ENCODE measurements around the gene SLC4A11. TPM values are rescaled to one million over a fixed set of nuclear protein-coding genes. Genes with fewer than 3 reads are reported as not detected.

The SLC4A11 gene
- total RNA-seq, 6 donors from 2014 or later = 2.6 to 14.9 (median 5.2) TPM

DNA sequence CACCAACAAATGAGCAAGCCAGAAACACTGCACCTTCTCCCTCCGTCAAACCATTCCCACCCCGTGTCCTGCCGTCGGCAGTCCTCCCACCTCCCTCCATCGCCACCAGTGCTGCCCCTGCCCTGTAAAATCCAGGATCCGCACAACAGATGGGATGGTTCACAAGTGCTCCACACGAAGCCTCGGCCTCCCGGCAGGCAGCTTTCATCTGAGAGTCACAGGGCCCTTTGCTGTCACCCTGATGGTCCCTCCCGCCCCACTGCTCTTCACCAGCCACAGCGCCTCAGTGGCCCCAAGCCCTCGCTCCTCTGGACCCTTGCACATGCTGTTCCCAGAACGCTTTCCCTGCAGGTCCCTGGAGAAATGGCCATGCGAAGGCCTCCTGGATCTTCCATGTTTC lies 12.1 kb downstream of the SLC4A11 start:
- H3K4me1 ChIP-seq = no peaks in the 10 kb centered on the region
- H3K27ac ChIP-seq = no peak overlapping the region
- TF ChIP-seq POLR2A (IDR thresholded peaks at IDR 0.05) (no peak), POLR2AphosphoS5 (IDR thresholded peaks at IDR 0.05) (no peak), EP300 (IDR thresholded peaks at IDR 0.05) (no peak)
- TF ChIP-seq, protein P1, sequence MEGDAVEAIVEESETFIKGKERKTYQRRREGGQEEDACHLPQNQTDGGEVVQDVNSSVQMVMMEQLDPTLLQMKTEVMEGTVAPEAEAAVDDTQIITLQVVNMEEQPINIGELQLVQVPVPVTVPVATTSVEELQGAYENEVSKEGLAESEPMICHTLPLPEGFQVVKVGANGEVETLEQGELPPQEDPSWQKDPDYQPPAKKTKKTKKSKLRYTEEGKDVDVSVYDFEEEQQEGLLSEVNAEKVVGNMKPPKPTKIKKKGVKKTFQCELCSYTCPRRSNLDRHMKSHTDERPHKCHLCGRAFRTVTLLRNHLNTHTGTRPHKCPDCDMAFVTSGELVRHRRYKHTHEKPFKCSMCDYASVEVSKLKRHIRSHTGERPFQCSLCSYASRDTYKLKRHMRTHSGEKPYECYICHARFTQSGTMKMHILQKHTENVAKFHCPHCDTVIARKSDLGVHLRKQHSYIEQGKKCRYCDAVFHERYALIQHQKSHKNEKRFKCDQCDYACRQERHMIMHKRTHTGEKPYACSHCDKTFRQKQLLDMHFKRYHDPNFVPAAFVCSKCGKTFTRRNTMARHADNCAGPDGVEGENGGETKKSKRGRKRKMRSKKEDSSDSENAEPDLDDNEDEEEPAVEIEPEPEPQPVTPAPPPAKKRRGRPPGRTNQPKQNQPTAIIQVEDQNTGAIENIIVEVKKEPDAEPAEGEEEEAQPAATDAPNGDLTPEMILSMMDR (IDR thresholded peaks at IDR 0.05) = no peak
- ATAC-seq (ENCODE audit: low FRiP score in 2 of 2) (no peak), DNase-seq (no peak)
- 94% methylated on average over 14 of the region's 14 CpGs for WGBS, 2 donors
- no peaks in the 10 kb centered on the region for H3K27me3 ChIP-seq
- H3K36me3 ChIP-seq = peaks cover 4 to 28% (median 19%) of the 10 kb centered on the region in 4 donors
- no peak overlapping the region for H3K4me3 ChIP-seq
- H3K9me3 ChIP-seq = no peaks in the 10 kb centered on the region

DNA sequence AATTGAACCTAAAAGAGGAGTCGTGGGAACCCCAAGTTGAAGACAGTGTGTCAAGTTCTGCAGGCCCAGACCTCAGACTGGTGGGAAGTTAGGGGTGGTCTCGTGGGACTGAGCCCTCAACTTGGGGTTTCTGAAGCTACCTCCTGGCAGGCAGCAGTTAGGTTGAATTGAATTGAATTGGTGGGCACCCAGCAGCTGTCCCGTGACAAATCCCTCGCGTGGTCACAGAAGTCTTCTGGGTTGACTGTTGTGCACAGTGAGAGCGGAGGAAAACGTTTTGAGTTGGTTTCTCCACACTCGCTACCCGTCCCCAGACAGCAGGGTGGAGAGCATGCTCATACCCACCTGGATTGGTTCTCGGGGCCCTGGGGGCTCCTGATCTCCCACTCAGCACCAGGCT lies 12.9 kb downstream of the SLC4A11 start:
- no peak for DNase-seq
- no peak for TF ChIP-seq POLR2A (IDR thresholded peaks at IDR 0.05)
- no peak for ATAC-seq (ENCODE audit: low FRiP score in 2 of 2)
- Histone ChIP-seq H3K27ac (no peak overlapping the region), H3K4me1 (no peaks in the 10 kb centered on the region), H3K4me3 (no peak overlapping the region), H3K9me3 (no peaks in the 10 kb centered on the region), H3K27me3 (no peaks in the 10 kb centered on the region), H3K36me3 (peaks cover 4 to 35% (median 26%) of the 10 kb centered on the region in 4 donors)
- 90 to 92% methylated on average over 10 of the region's 10 CpGs for WGBS, 2 donors

DNA sequence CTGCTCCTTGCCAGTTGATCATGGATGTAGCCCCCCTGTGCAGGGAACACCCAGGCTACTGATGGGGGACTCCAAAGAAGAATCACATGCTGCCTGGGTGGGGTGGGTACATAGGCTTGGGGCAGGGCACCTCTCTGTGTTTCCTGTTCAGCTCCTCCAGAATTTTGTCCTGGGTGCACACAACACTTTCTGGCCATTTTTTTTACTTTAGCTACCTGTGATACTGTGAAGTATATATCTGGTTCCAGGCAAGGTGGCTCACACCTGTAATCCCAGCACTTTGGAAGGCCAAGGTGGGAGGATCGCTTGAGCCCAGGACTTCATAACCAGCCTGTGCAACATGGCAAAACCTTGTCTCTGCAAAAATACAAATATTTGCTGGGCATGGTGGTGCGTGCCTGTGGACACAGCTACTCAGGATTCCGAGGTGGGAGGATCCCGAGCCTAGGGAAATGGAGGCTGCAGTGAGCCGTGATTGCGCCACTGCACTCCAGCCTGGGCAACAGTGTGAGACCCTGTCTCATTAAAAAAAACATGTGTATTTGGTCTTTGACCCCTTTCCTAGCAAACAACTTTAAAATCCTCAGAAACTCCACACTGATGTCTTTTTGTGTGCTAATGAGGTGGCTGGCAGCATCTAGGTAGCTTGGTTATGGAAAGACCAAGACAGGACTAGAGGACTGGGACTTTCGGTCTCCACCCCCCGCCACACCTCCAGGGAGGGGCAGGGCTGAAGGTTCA lies 14.1 kb downstream of the SLC4A11 start:
- DNase-seq (no peak), ATAC-seq (ENCODE audit: low FRiP score in 2 of 2) (no peak)
- TF ChIP-seq, protein P1 (IDR thresholded peaks at IDR 0.05) = no peak
- TF ChIP-seq EP300 (IDR thresholded peaks at IDR 0.05) (no peak), POLR2A (IDR thresholded peaks at IDR 0.05) (no peak), POLR2AphosphoS5 (IDR thresholded peaks at IDR 0.05) (no peak)
- whole genome bisulfite sequencing, 2 donors = 92 to 95% methylated on average over 8 of the region's 8 CpGs
- no peaks in the 10 kb centered on the region for H3K9me3 ChIP-seq
- H3K36me3 ChIP-seq = peaks cover 4 to 41% (median 29%) of the 10 kb centered on the region in 4 donors
- no peak overlapping the region for H3K27ac ChIP-seq
- no peak overlapping the region for H3K4me3 ChIP-seq
- no peaks in the 10 kb centered on the region for H3K4me1 ChIP-seq
- H3K27me3 ChIP-seq = no peaks in the 10 kb centered on the region

DNA sequence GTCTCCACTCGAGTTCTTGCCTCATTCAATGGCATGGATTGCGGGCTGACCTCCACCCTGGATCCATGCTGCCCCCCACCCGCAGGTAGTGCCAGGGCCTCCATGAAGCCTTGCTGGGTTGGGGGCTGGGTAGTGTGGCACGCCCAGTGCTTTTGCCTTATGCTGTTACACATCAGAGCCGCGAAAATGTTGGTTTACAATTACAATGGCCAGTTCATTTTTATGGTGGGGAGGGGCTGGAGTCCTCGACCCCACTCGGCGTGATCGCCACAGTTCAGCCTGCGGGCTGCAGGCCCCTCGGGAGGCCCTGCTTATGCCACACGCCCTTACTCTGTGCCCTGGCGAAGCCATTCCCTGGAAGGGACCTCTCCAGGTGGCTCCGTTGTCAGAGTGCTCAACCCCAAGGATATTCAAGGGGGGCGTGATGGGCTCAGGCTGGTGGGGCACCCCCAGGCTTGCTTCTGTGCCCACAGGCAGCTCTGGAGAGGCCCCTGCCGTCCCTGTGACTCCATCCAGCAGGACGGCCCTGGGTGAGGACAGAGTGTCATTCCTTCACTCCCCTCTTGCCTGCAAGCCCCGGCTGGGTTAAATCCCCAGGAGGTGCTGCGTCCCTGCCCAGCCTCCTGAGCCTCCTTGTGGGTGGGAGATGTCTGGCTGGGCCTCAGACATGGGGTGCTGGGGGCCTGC lies 14.9 kb downstream of the SLC4A11 start:
- Histone ChIP-seq H3K27me3 (no peaks in the 10 kb centered on the region), H3K36me3 (peaks cover 4 to 43% (median 29%) of the 10 kb centered on the region in 4 donors), H3K9me3 (no peaks in the 10 kb centered on the region), H3K27ac (no peak overlapping the region), H3K4me3 (no peak overlapping the region), H3K4me1 (no peaks in the 10 kb centered on the region)
- ATAC-seq (ENCODE audit: low FRiP score in 2 of 2) (no peak), DNase-seq (peak in 1 of 2 donors; percentile 58)
- TF ChIP-seq, protein P1 (IDR thresholded peaks at IDR 0.05) = no peak
- 72 to 92% methylated on average over 13 to 16 of the region's 20 CpGs for WGBS, 2 donors

DNA sequence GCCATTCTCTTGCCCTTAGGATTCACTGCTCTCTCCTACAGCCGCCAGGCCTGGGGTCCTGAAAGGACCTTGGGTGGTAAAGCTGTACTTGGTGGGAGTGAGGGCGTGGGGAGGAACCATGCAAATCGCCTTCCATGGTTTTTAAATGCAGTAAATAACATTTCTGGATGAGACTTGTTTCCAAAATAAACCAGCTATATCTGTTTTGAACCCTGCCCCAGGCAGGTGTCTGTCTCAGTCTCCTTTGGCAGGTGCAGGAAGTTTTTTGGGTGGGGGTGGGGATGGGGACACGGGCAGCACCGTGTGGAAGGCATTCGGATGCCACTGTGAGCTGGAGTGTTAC lies 15.4 kb downstream of the SLC4A11 start:
- DNase-seq (no peak), ATAC-seq (ENCODE audit: low FRiP score in 2 of 2) (no peak)
- WGBS, 2 donors = 83 to 91% methylated on average over 6 of the region's 6 CpGs
- H3K4me1 ChIP-seq = peaks cover 2 to 3% (median 3%) of the 10 kb centered on the region in 4 donors
- H3K9me3 ChIP-seq = no peaks in the 10 kb centered on the region
- H3K27me3 ChIP-seq = no peaks in the 10 kb centered on the region
- no peak overlapping the region for H3K27ac ChIP-seq
- H3K4me3 ChIP-seq = no peak overlapping the region
- H3K36me3 ChIP-seq = peaks cover 4 to 43% (median 29%) of the 10 kb centered on the region in 4 donors
- no peak for TF ChIP-seq POLR2AphosphoS5 (IDR thresholded peaks at IDR 0.05)
